ENCODE measurements around the gene AFDN.

Gene AFDN, protein sequence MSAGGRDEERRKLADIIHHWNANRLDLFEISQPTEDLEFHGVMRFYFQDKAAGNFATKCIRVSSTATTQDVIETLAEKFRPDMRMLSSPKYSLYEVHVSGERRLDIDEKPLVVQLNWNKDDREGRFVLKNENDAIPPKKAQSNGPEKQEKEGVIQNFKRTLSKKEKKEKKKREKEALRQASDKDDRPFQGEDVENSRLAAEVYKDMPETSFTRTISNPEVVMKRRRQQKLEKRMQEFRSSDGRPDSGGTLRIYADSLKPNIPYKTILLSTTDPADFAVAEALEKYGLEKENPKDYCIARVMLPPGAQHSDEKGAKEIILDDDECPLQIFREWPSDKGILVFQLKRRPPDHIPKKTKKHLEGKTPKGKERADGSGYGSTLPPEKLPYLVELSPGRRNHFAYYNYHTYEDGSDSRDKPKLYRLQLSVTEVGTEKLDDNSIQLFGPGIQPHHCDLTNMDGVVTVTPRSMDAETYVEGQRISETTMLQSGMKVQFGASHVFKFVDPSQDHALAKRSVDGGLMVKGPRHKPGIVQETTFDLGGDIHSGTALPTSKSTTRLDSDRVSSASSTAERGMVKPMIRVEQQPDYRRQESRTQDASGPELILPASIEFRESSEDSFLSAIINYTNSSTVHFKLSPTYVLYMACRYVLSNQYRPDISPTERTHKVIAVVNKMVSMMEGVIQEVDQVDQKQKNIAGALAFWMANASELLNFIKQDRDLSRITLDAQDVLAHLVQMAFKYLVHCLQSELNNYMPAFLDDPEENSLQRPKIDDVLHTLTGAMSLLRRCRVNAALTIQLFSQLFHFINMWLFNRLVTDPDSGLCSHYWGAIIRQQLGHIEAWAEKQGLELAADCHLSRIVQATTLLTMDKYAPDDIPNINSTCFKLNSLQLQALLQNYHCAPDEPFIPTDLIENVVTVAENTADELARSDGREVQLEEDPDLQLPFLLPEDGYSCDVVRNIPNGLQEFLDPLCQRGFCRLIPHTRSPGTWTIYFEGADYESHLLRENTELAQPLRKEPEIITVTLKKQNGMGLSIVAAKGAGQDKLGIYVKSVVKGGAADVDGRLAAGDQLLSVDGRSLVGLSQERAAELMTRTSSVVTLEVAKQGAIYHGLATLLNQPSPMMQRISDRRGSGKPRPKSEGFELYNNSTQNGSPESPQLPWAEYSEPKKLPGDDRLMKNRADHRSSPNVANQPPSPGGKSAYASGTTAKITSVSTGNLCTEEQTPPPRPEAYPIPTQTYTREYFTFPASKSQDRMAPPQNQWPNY (N-terminal part only)

DNA sequence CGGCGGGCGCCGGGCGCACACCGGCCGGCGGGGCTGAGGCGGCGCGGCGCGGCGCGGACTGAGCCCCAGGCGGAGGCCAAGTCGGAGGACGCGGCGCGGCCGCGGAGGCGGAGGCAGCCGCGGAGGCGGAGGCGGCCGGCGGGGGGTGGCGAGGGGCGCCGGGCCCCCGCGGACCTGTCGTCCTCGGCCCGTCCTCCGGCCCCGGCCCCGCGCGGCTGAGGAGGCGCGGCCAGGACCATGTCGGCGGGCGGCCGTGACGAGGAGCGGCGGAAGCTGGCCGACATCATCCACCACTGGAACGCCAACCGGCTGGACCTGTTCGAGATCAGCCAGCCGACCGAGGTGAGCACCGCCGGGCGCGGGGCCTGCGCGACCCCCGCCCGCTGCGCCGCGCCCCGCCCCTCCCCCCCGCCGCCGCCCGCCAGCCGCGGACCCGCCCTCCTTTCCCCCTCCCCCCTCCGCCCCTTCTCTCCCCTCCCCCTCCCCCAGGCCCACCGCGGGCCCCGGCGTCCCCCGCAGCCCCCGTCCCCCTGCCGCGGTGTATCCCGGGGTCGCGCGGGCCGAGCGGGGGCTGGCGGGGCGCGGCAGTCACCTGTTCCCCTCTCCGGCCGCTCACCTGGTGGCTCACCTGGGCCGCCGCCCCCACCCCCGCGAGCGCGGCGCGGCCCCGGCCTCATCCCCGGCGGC is at the start of gene AFDN:
Gene AFDN, plus strand, starts transcription at position 16 of the 687 bp plus-strand sequence. Its CDS starts 222 bp downstream, at position 238.
- no peak for DNase-seq

DNA sequence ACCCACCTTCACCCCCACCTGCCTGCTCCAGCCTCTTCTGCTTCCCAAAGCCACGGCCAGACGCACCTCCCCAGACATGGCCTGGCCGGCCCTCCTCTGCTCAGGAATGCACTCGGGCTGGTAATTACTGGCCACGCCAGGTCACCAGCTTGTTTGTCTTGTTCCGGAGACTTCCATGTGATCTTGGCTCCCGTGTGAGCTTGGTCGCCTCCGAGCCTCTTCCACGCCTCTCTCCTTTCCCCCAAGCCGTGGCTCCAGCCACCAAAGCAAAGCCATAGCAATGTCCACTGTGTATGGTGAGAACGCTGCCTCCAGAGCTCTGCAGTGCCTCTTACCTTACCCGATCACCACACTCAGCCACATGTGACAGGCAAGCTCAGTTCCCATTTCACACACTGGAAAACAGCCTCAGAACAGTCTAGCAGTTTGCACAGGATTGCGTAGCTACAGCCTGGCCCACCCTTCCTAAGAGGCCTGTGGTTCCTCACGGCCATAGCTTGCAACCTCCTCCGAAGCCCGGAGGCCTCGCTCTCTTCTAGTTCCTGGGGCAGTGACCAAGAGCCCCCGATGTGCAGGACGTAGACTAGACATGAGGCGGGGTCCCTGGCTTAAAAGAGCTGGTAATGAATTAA is 48.1 kb upstream of the AFDN start:
- DNase-seq, result no peak

DNA sequence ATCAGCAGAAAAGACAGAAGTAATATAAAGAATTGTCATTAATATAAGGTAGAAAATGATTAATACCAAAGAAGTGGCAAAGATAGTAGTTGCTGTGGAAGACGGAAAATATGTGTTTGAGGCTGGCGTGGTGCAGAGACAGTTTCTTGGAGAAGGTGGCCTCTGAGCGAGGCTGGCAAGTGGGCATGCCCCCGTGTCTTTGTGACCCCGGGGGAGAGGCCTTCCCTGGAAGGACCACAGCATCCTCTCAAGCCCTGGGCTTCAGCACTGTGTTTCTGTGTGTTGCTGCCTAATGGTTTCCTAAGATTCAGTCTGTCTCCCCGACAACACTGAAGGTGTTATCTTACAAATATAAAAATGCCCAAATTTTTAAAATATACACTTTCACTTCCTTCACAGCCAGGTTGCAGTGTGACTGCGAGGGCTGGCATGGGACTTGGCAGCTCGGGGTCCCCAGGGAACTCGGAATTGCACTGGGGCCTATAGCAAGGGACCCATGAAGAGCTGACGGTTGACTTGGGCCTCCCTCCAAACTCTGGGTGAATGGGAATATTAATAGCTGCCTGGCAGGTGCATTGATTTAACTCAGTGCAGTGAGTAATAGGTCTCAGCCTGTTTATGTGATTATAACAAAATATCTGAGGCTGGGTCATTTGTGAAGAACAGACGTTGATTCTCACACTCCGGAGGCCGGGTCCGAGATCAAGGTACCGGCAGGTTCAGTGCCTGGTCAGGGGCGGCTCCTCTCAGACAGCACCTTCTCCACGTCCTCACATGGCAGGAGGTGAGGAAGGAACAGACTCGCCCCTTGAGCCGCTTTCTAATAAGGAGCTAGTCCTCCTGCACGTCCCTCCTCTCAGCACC is 47.4 kb upstream of the AFDN start:
- no peak for DNase-seq

DNA sequence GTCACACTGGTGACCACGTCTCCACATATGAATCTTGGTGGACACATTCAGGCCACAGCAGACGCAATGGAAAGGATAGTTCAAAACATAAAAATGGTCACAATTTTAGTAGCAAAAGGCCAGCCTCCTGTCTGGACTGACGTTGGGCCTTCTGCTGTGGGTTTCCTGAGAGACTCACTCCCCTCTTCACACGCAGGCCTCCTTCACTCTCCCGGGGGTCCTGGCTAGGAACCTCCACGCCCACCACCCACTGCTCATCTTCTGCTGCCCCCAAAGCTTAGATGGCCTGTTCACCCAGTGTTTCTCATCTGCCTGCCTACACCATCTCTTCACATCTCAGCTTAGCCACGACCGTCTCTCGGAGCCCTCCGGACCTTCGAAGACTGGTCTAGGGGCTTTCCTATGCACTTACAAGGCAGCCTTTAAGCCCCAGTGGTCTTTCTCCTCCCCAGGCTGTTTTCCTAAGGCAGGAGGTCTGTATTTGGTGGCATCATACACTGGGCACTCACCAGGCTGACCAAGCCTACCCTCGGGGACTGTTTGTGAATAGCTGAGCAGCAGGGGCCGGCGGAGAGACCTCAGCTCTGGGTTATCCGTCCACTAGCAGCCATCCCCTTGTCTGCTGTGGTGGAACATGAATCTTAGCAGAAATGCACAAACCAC is 46.6 kb upstream of the AFDN start:
- no peak for DNase-seq

DNA sequence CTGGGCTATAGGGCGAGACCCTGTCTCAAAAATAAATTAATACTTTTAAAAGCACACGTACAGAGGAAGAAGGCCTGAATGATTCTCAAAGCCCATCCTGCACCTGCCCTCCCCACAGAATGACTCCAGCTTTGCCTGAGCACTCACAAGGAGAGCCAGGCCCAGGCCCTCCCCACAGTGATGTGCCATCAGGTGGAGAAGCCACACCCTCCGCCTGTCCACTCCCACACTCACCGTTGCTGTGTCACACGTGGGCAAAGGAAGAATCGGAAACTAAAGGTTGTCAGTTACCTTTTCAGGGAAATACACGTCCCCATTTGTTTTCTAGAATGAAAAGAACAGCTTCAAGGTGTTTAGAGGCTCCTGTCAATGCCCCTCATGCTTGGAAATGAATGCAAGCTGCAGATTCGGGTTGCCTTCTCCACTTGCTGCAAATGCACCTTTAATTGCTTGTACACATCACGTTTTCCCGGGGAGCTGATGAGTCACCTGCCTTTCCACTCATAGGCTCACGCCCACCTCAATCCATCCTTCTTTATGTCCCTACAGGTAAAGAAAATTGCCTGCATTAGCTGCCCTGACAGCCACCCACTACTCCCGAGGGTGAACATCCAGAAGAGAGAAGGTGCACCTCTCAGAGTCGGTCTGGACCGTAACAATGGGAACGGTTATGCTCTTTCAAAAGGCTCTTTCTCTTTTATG is 45.5 kb upstream of the AFDN start:
- no peak for DNase-seq

DNA sequence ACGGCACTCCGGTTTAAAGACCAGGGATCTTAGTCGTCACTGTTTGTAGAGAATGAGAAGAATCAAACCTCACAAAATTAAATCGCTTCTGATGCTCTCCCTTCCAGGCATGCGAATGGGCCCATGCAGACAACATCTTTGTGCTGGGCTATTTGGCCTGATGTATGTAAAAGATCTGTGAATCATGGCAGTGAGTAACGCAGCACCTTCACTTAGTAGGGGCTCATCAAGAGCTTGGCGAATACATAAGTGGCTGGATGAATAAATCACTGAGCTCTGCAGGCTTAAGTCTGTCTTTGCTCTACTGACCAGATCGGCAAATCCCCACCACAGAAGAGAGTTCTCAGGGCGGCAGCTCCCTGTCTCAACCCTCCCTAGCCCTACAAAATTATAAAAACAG is 44.8 kb upstream of the AFDN start:
- DNase-seq, result no peak

DNA sequence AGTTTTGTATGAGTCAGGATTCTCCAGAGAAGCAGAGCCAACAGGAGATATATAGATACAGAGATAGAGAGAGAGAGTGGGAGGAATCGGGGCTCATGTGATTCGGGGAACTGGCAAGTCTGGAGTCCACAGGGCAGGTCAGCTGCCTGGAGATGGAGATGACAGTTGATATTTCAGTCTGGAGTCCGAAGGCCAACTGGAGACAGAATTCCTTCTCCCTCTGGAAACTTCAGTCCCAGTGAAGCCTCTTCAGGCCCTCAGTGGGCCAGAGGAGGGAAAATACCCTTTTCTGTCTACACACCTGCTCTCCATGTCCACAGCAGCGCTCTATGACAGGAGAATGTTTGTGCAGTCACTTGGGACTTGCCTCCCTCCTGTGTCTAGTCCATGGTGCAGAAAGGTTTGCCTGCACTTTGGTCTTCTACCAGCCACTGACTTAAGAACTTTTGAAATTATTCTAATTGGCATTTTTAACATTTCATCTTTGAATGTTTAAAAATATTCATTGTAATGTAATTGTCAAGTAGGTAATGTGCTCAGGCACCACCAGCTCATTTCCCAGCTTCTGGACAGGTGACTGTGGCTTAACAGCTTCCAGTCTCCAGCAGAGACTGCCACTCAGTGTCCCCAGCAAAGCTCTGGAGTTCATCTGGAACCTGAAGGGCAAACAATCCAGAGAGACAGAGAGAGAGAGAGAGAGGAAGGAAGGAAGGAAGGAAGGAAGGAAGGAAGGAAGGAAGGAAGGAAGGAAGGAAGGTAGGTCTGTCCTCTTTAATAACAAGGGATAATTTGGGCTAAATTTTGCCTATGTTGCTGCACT is 43.8 kb upstream of the AFDN start:
- no peak for DNase-seq

DNA sequence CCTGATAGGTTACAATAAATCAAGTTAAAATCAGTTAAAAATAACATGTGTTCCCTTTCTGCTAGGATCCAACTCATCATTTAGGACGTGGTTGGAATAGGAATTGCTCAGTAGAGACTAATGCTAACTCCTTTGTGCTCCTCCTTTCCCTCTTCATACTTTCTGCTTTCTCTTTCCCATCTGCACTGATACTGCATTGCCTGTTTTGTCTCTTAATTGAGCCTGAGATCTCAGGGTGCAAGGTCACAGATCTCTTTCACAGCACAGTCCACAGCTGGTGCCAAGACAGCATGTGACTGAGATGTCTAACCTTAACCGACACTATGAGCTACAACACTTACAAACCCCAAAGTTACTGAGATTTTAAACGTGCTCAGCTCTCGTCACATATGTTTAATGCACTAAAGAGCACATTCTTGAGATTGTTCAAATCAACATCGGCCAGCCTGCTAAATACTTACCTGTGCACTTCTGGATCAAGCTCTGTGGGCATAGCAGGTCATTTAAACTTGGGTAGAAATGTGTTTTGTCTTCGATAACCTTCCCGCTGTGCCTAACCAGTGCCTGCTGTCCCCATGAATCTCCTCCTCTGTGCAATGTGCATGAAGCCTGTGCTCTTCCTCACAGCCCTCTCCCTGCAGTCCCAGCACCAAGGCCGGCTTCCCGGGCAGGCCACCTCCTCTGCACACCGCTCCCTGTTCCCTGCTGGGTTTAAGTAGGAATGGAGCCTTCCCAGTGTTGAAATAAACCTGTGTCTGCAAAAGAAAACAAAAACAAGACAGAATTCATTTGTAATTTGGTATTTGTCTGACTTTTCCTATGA is 39.6 kb upstream of the AFDN start:
- DNase-seq, result no peak

DNA sequence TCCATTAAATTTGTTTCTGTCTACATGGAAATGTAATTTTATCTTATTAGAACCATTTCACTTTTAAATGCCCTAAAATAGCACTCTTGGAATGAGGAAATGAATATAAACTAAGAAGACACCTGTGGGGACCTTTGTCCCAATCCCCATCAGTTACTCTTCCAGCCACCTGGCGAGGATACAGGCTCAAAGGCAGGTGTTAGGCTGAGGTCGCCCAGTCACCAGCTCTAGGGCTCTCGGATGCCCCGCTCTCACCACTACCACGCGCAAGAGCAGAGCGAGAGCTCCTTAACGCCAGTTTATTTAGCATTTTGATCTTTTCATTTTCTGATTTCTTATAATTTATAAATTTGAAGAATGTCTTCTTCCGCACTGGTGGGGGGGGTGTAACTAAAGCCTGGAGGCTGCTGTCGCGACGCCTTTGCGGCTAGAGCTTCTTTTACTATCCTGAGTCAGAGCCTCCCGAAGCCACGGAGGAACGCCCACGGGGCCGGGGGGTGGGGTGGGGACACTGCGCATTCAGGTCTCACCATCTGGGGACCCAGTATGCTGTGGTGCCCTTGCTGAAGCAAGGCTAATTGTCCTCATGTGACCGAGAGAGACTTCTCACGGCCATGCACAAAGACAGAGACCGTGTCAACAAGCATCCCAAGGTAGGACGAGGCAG is 38.7 kb upstream of the AFDN start:
- no peak for DNase-seq

DNA sequence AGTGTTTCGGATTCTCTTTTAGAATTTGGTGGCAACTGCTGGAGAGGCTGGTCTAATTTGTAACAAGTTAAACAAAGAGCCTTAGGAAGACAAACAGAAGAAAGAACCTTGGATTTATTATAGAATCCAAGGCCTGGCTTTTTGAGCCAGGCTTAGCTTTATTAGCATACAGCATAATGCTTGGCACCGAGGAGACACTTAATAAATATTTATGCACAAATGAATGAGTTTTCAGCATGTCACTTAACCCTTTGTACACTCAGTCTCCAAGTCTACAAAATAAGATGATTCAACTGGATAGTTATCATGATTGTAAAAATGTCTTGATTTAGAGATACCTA is 38.2 kb upstream of the AFDN start:
- DNase-seq, result no peak

DNA sequence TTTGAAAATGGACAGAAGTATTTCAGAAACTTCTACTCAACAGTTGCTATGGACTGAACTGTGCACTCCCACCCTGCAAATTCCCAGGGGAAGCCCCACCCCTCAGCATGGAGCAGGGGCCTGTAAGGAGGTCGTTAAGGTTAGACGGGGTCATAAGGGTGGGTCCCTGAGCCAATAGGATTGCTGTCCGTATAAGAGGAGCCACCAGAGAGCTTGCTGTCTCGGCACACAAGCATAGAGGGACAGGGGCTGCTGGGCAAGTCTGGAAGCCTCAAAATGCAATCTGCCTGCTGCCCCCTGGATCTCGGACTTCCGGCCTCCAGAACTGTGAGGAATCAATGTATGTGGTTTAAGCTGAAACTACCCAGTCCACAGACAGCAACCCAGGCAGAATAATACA is 37.4 kb upstream of the AFDN start:
- DNase-seq, result no peak

DNA sequence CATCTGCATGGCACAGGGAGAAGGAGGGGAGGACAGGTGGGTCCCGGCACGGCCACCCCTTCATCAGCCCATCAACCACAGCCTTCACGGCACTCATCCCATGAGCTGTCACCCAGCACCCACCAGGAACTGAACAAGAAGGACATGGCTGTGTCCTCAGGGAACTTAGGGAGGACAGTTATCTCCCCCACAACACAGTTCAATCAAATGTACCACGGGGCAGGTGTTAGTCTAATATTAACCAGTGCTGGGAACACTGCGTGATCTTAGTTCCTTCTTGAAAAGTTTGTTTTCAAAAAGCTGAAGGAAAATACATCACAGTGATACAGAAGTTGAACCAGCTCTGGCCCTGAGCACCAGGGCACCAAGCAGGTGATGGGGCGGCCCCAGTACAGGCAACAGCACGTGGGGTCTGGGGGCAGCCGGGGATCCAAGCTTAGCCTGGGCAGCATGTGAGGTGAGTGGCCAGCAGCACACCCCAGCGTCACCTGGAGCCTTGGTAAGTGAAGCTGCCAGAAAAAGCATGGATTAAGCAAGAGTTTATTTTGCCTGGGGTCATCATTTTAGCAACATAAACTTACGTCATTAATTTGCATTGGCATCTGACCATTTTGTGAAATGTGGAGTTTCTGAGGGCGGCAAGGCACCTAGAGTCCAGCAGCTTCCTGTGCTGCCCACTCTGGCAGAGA is 35.5 kb upstream of the AFDN start:
- DNase-seq, result no peak

DNA sequence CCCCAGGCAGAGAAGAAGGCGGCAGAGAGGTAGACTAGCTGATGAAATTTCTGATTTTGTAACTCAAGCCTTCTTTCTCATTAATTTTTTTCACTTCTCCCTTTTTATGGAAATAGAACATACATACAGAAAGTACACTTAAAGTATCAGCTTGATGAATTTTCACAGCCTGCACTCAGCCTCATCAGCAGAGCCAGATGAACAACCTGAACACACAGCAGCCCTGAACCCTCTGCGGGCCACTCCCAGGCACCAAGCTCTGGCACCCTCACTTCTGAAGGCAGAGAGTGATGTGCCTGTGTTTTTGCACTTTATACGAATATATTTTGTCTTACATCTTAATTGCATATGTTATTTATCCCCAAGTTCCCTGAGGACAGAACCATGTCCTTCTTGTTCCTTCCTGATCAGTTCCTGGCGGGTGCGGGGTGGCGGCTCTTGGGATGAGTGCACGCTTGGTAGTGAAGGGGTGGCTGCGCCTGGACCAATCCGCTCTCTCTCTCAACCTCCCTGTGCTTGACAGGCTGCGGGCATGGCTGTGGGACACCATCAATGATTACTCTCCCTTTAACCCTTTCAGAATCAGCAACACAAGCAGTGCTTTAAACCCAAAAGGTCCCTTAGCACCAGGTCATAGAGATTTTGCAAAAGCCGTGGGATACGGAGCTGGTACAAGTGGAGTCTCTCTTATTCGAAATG is 34.8 kb upstream of the AFDN start:
- DNase-seq, result no peak

DNA sequence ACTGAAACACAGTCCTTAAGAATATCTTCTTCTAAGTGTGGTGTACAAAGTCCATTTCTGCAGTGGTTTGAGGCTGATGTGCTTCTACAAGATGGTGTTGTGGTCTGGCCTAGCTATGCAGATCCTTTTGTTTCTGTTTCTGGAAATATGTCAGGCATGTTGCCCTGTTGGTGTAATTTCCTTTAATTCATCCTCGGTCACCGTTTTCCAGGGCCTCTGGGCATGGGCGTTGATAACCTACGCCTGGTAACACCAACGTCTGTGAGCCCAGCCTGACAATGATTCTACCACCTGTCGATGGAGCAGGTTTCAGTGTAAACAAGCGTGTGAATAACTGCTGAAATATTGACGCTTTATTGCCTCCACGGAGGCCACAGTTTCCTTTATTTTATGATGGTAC is 33.3 kb upstream of the AFDN start:
- no peak for DNase-seq

DNA sequence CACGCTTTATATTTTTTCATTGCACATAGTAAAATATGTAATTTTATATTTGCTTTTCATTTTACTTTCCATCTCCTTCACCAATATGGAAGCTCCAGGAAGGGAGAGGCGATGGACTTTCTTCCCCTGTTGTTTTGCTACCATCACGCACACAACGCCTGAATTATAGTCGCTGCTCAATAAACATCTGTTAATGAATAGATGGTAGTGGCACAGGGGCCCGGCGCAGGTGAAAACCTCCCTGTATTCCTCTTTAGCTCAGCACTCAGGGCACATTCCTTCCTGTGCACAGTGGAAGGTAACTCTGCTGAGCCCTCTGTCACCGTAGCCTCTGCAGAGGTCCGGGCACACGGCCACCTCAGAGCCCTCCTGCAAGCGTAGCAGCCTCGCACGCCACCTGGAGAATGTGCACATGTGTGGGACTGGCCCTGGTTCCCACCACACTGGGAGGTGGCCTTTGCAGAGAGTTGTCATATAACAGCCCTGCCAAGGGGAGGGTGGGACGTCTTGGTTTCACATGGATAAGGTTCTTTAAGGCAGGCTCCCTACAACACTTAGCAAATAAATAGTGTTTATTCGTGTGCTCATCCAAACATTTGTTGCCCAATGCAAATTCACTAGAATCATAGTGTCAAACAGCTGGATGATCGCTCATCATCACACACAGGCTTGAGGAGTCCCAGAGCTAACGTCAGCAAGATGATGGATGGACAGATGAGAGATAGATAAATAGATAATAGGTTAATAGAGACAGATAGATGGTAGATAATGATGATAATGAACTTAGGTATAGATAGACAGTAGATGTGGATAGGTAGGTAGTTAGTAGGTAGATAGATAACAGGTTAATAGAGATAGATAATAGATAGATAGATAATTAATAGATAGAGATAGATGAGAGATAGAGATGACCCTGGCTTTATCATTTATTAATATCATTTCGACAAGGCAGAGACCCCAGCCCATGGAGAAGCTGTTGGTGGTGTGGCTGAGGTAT is 32.3 kb upstream of the AFDN start:
- DNase-seq, result no peak
